NOMO-1 (cell line): ENCODE results near the gene OST4.
A peak's percentile ranks its signal among the peaks of the same experiment; 100 is the strongest.

Experiments used
- DNase-seq, 2 experiments: peaks; one replicate each; lab custom pipeline; 2025; ENCODE audit not compliant: unreplicated experiment in 2 of 2; lab: John Stamatoyannopoulos, UW

Gene OST4

DNA sequence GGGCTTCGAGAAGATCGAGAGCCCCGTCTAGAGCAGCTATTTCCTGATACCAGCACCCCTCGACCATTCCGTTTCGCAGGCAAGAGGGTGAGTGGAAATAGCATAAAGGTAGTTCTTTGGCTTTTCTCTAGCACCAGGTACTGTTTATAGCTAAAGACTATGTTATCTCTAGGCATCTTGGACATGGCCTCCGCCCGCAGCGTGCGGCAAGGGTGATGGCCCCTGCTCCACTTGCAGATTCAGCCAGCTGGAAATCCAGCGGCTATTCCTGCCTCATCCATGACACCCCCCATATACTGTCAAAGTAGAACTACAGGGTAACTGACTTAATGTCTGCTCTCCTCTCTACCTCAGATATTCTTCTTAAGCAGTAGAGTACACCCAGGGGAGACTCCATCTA, 16.7 kb downstream of the OST4 start:
- no peak for DNase-seq

- DNase-seq = no peak
Measured at GRCh38 chr2:27053776-27054175, 17.7 kb downstream of the OST4 start.

GRCh38 chr2:27053321-27053720, 18.1 kb downstream of the OST4 start:
- no peak for DNase-seq

- no peak for DNase-seq
Measured at GRCh38 chr2:27051902-27052645, 19.4 kb downstream of the OST4 start.

DNA sequence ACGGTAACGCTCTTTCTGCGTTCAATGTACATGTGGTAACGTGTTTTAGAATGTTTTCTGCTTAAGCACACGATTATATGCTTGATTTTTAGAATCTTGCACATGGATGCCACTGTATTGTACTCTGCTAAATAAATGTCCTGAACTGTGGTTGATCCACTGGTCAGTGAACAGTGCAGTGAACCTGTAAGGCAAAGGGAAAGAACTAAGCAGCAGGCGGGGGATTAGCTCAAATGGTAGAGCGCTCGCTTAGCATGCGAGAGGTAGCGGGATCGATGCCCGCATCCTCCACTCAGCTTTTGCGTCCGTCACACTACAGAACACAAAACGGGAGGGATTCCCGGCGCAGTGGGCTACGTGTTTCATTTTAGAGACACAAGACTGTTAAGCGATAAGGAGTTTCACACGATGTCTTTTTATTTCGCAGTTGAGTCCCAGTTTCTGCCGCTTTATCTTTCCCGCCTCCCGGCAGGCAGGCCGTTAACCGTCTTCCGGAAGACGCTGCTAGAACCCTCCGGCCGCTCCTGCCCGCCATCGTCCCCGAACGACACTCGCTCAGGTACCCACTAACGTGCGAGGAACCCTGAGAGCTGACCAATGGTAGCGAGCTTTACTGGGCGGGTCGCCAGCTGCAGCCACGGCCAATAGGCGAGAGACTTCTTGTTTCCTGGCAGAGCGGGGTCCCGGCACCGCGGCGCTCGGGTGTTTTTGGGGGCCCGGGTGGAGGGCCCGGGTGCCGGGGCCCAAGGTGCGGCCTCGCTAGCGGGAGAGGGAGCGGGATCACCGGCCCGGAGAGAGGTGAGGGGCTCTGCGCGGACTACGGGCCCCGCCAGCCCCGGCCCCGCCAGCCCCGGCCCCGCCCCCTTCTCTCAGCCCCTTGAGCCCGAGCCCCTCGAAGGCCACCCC, 20.2 kb downstream of the OST4 start, which contains the start of gene AGBL5:
Gene AGBL5 (plus strand): TSS at position 673 of the 906 bp plus-strand sequence. CDS start 1,291 bp downstream, outside the sequence.
- peak; percentile 85 to 91 for DNase-seq

GRCh38 chr2:27050281-27050995, 21.0 kb downstream of the OST4 start:
- DNase-seq = peak; percentile 86 to 91

DNA sequence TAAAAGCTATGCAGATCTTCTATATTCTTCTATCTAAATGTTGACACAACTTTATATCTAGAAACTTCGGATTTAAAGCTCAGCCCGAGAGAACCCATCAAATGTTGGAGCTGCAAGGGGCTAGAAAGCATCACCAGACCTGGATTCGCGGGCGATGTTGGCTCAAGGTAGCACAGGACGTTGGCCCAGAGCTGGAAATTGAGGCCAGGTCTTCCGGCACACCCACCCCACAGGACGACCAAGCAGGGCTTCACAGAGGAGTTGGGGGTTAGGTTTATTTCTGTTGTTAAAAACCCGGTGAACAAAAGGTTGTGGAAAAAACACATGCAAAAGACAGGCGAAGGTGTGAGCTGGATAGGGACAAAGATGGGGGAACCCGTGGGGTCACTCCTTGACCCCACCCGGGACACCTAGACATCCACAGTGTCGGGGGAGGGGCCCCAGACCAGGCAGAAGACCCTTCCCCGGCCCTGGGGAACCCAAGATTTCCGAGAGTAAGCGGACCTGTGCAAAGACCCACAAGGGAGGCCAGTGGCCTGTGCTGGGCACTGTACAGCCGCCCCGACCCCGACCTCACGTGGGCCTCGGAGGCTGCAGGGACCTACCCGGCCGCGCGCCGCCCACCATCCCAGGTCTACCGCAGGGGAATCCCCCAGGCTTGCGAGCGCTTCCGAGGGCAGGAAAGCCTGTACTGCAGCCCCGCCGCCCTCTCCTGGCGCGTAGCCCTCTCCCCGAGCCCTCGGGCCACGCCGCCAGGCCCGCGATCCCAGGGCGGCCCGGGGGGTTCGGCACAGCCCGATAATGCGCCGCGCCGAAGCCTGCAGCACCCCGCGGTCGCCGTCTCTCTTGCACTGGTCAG, 21.8 kb downstream of the OST4 start:
- DNase-seq = peak in 1 of 2 experiments; percentile 35

GRCh38 chr2:27042985-27043634, 28.3 kb downstream of the OST4 start:
- no peak for DNase-seq

DNA sequence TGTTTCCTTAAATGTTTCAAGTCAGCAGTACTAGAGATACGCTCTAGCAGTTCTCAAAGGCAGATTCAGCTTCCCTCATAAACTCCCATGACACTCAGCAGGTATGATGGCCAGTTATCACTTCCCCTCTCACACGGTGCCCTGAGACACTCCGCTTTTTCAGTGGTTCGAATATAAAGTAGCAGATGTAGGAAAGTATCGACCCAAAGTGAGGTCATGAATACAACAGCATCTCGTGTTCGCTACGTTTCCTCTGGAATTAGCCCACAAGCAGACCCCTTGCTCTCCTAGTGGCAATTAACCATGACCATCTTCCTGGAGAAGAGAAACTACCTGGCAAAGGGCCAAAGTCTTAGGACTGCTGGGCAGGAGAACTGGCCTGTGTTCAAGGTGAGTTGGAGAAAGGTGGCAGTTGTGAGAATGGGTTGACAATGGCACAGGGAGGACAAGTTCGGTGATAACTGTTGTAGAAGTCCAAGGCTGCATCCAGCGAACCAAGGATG, 29.2 kb downstream of the OST4 start:
- no peak for DNase-seq

DNA sequence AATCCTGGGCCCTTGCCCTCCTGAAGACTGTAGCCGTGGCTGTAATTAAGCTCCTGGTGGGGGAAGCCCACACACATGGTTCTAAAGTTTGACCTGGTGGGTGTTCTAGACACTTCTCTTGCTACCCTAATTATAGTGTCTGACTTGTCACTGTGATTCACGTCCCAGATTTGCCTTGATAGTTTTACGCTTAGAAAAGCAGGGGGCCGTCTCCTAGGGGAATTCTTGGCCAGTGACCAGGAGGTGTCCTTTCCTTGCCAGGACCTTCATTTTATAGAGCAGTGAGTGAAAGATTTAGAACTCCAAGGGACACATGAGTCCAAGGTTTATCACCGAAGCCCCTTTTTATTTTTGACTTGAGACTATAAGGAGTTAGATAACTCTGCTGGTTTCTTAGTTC, 29.7 kb downstream of the OST4 start:
- DNase-seq = no peak

GRCh38 chr2:27040282-27040681, 31.2 kb downstream of the OST4 start:
- no peak for DNase-seq

GRCh38 chr2:27039871-27040270, 31.6 kb downstream of the OST4 start:
- DNase-seq = no peak

DNA sequence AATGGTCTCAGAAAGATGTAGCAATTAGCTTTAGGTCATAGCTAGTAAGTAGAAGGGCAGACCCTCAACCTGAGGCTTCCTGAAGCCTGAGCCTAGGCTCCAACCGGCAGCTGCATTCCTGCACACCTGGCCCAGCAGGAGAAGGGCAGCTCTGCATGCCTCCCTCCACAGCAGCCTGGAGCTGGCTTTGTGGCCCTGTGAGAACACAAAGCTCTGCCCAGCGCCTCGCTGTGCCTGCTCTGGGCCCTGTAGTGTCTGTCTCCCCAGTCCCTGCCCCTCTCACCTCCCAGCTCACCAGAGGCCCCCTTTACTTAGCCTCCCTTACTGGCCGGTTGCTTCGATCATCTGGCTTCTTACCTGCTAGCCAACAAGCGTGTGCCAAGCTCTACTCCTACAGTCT, 32.0 kb downstream of the OST4 start:
- no peak for DNase-seq

- no peak for DNase-seq
Measured at GRCh38 chr2:27038631-27039339, 32.7 kb downstream of the OST4 start.

DNA sequence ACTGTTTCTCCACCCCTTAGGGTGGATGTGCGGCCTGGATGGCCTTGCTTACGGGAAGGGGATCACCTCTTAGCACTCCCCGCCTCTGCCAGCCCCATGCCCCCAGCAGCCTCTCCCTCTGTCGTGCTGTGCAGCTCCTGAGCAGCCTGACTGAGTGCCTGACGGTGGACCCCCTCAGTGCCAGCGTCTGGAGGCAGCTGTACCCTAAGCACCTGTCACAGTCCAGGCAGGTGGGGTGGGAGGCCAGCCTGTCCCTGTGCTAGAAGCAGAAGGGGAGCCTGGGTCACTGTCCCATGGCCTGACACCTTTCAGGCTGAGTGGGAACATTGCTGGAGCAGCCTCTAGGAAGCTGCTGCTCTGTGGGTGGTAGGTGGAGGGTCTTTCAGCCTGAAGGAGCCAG, 33.4 kb downstream of the OST4 start:
- no peak for DNase-seq

GRCh38 chr2:27033253-27033852, 38.1 kb downstream of the OST4 start:
- no peak for DNase-seq

GRCh38 chr2:27032495-27033252, 38.8 kb downstream of the OST4 start, which contains the start of gene TMEM214:
TMEM214 (plus strand) TSS chr2:27032965; CDS start chr2:27033016, 51 bp downstream.
- DNase-seq = peak; percentile 57 to 85

DNA sequence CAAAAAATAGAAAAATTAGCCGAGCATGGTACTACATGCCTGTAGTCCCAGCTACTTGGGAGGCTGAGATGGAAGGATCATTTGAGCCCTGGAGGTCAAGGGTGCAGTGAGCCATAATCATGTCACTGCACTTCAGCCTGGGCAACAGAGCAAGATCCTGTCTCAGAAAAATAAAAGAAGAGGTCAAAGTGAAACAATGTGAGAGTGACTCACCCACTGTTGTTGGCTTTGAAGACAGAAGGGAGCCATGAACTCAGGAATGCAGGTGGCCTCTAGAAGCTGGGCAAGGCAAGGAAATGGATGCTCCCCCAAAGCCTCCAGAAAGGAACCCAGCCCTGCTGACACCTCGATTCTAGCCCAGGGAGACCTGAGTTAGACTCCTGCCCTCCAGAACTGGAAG, 42.4 kb downstream of the OST4 start:
- DNase-seq = no peak
